Memory B cell (primary cell): ENCODE measurements around the gene COL6A5.

Source experiments
- ATAC-seq: fragments of 150-1000 bp; cut with Tn5 transposase; 2 replicates; pipeline ENCODE4 v1.10.0; 2021; ENCODE audit warnings: low read depth, mild to moderate bottlenecking, moderate library complexity
- DNase-seq, 2 donors: peaks; one replicate each; pipeline ENCODE4 v3.0.0; 2022; ENCODE audit warnings: low spot score in 2 of 2
- H3K27ac Mint-ChIP-seq: one replicate; pipeline ENCODE4 v1.8.0; 2022; ENCODE audit warnings: mild to moderate bottlenecking, moderate library complexity, mixed read lengths
- H3K27me3 Mint-ChIP-seq: one replicate; pipeline ENCODE4 v1.8.0; 2022; ENCODE audit warnings: mixed read lengths
- H3K36me3 Mint-ChIP-seq: one replicate; pipeline ENCODE4 v1.8.0; 2022; ENCODE audit warnings: mild to moderate bottlenecking, mixed read lengths
- H3K4me1 Mint-ChIP-seq: one replicate; pipeline ENCODE4 v1.8.0; 2022; ENCODE audit warnings: mixed read lengths
- H3K4me3 Mint-ChIP-seq: one replicate; pipeline ENCODE4 v1.8.0; 2022; ENCODE audit warnings: mild to moderate bottlenecking, moderate library complexity, mixed read lengths
- H3K9me3 Mint-ChIP-seq: one replicate; pipeline ENCODE4 v1.8.0; 2022; ENCODE audit warnings: mixed read lengths

Gene COL6A5

DNA sequence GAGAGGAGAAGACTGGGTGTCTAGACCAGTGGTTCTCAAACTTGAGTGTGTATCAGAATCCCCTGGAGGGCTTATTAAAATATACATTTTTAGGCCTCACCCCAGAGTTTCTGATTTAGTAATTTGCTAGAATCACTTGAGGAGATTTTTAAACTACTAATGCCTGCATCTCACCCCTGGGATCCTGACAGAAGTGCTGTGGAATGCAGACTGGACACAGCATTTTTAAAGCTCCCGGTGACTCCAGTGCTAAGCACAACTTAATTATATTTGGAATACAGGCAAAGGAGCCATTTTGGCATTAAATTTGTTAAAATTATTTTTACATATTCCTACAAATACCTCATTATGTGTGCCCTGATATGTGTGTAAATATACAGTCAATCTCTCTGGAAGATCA, 144.8 kb downstream of the COL6A5 start:
- Mint-ChIP-seq H3K27me3 (no peaks in the 10 kb centered on the region), H3K4me3 (no peak overlapping the region), H3K36me3 (no peaks in the 10 kb centered on the region), H3K27ac (no peak overlapping the region), H3K9me3 (peaks cover 1% of the 10 kb centered on the region), H3K4me1 (no peaks in the 10 kb centered on the region)
- DNase-seq (no peak), ATAC-seq (no peak)

DNA sequence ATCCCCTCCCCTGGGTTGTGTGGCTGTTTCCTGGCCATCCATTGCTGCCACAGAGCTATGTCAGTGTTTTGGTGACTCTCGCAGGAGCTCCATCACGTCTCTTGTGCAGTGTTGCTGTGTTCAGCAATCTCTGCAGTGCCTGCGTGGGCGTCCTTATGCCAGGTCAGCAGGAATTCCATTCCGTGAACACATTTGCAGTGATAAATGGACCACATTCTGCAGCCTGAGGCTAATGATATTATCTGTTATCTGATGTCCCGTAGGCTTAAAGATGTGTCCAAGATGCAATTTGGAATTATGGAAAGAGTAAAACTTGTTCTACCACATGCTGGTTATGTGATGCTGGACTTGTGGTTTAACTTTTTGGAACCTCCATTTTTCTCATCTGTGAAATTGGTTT, 146.0 kb downstream of the COL6A5 start:
- H3K36me3 Mint-ChIP-seq = no peaks in the 10 kb centered on the region
- peaks cover 1% of the 10 kb centered on the region for H3K9me3 Mint-ChIP-seq
- H3K4me1 Mint-ChIP-seq = no peaks in the 10 kb centered on the region
- H3K27me3 Mint-ChIP-seq = no peaks in the 10 kb centered on the region
- ATAC-seq (no peak), DNase-seq (no peak)
- H3K4me3 Mint-ChIP-seq = no peak overlapping the region
- no peak overlapping the region for H3K27ac Mint-ChIP-seq

DNA sequence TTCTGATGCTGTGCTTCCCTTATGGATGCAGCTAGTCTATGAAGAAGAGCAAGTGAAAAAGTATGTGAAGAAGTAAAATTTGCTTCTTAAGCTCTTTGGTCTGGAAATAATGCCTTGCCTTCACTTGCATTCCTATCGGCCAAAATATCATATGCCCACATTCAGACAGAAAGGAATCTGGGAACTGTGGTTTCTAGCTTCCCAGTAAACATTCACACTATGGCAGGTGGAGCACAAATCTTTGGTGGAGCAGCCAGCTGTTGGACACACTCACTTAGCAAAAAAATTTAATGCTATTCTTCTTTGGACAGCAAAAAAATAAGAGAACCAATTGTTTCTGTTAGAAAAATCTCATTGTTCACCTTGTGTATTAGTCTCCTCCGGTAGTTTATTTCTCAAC, 159.2 kb downstream of the COL6A5 start:
- H3K36me3 Mint-ChIP-seq = no peaks in the 10 kb centered on the region
- H3K9me3 Mint-ChIP-seq = no peaks in the 10 kb centered on the region

DNA sequence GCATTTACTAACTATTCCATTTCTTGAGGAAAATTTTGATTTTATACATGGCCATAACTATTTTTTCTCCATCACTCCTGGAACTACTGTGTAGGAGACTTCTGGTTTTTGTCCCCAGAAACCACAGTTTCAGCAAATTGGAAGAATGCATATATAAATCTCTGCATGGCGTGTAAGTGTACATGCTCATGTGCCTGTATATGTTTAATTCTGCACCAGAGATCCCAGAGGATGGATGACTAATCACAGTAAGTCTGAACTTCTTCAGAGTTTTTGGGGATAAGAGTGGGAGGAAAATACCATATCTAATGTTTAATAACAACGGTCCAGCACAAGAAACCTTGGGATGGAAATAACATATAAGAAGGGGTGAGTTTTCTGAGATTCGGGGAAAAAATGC, 160.6 kb downstream of the COL6A5 start:
- DNase-seq (no peak), ATAC-seq (no peak)
- Mint-ChIP-seq H3K4me3 (no peak overlapping the region), H3K27me3 (peaks cover 2% of the 10 kb centered on the region), H3K9me3 (no peaks in the 10 kb centered on the region), H3K27ac (no peak overlapping the region), H3K4me1 (no peaks in the 10 kb centered on the region), H3K36me3 (no peaks in the 10 kb centered on the region)

More for the DNA sequence above, 159.2 kb downstream of the COL6A5 start:
- peaks cover 2% of the 10 kb centered on the region for H3K27me3 Mint-ChIP-seq
- DNase-seq (no peak), ATAC-seq (no peak)
- H3K27ac Mint-ChIP-seq = no peak overlapping the region
- no peak overlapping the region for H3K4me3 Mint-ChIP-seq
- H3K4me1 Mint-ChIP-seq = no peaks in the 10 kb centered on the region

DNA sequence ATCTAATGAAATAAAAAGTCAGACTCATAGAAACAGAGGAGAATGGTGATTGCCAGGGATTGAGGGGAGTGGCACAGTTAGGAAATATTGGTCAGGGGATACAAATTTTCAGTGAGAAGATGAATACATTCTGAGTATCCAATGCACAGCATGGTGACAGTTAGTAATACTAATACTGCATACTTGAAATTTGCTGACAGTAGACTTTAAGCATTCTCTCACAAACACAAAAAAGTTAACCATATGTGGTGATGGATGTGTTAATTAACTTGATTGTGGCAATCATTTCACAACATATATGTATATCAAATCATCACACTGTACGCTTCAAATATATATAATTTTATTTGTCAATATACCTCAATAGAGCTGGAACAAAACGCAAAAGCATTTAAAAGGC, 162.3 kb downstream of the COL6A5 start:
- ATAC-seq = no peak
- no peak overlapping the region for H3K4me3 Mint-ChIP-seq

DNA sequence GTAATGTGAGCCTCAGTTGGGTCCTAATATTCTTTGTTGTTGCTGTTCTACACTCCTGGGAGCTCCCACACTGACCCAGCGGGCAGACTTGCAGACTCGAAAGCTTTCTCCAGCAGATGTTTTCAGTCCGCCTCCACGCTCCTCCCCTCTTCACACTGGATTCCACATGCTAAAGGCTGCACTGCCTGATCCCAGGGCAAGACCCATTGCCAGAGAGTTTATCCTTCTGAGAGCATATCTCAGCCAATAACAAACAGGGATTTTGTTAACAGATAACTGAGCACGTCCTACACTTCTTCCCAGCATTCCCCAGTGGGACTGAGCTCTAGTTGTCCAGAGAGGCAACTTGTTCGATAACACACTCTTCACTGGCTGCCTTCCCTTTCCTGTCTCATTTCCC, 163.5 kb downstream of the COL6A5 start:
- DNase-seq (no peak), ATAC-seq (no peak)
- no peaks in the 10 kb centered on the region for H3K36me3 Mint-ChIP-seq
- no peak overlapping the region for H3K27ac Mint-ChIP-seq
- no peak overlapping the region for H3K4me3 Mint-ChIP-seq
- peaks cover 4% of the 10 kb centered on the region for H3K27me3 Mint-ChIP-seq
- peaks cover 3% of the 10 kb centered on the region for H3K9me3 Mint-ChIP-seq
- H3K4me1 Mint-ChIP-seq = no peaks in the 10 kb centered on the region

More for the DNA sequence above, 162.3 kb downstream of the COL6A5 start:
- no peak for DNase-seq
- H3K27ac Mint-ChIP-seq = no peak overlapping the region
- peaks cover 4% of the 10 kb centered on the region for H3K27me3 Mint-ChIP-seq
- H3K9me3 Mint-ChIP-seq = peaks cover 3% of the 10 kb centered on the region
- H3K36me3 Mint-ChIP-seq = no peaks in the 10 kb centered on the region
- no peaks in the 10 kb centered on the region for H3K4me1 Mint-ChIP-seq

DNA sequence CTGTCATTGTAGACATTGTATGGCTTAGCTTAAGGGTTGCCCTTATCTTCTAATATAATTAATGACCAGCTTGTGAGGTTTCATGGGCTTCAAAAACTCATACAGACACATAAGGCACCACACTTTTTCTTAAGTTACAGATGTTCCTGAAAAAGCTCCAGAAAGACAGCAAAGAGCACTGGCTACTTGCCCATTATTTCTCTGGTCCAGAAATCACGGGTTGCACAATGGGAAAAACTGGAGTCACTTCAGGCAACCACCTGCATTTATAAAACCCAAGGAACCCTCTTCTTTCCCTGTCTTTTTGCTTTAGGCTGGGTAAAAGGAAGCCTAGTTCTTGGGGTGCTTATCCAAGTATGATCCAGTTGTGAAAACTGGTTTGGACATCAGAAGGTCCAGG, 169.2 kb downstream of the COL6A5 start:
- Mint-ChIP-seq H3K27ac (no peak overlapping the region), H3K4me1 (no peaks in the 10 kb centered on the region), H3K36me3 (no peaks in the 10 kb centered on the region), H3K4me3 (no peak overlapping the region), H3K9me3 (peaks cover 3% of the 10 kb centered on the region), H3K27me3 (peaks cover 26% of the 10 kb centered on the region)
- DNase-seq = no peak
- ATAC-seq = no peak

DNA sequence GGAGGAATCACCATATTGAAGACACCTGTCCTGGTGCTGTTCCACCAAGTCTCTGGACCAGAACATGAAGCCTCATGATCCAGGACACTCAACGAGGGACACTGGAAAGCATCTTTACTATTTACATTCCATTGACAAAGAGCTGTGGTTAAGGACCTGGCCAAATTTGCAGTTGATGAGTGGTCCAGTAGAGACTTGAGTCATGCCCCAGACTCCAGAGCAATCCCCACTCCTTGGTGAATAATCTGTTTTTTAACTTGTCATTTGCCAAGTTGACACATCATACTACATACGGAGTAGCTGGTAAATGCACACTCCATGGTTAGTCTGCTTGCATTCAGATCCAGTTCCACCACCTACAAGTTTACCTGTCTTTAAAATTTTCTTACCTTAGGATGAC, 170.3 kb downstream of the COL6A5 start:
- Mint-ChIP-seq H3K9me3 (peaks cover 3% of the 10 kb centered on the region), H3K36me3 (no peaks in the 10 kb centered on the region), H3K27me3 (peaks cover 26% of the 10 kb centered on the region), H3K27ac (no peak overlapping the region), H3K4me3 (no peak overlapping the region), H3K4me1 (no peaks in the 10 kb centered on the region)
- ATAC-seq = no peak
- no peak for DNase-seq

DNA sequence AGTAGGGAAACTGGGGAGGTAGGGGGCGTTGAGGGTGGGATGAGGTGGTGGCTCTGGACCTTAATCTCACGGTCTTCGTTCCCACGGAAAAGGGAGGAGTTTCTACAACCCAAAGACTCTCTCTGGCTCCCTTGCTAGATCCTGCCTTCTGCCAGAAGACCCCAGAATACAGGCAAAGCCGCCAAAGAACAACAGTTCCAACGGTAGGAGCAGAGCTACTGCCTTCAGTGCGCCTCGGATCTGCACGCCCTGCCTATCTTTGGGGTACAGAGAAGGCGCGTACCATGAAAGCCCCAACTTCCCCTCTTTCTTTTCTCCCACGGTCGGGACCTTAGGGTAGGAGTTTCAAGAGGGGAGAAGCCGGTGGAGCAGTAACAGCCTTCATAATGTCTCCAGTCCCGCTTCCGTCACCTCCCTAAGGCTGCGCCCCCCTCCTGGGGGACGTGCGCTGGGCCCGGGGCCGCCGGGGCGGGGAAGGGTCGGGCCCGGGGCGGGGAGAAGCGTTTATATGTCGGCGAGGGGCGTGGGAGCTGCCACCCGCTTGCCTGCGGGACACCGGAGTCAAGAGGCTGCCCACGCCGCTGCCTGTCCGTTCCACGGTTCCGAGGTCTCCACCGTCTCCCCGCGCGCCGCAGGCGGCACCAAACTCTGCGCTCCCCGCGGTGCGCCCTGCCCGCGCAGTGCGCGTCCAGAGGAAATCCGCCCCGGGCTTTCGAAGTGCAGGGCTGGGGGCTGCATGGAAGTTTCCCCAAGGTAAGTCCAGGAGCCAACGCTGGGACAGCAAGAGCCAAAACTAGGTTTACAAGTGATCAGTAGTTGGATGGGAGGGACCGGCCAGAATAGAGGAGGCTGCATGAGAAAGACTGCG, 171.4 kb downstream of the COL6A5 start, which contains the start of gene COL6A6:
COL6A6 (plus strand) TSS at position 533 of the 868 bp plus-strand sequence. CDS start 43,188 bp downstream, outside the sequence.
- peaks cover 26% of the 10 kb centered on the region for H3K27me3 Mint-ChIP-seq
- peaks cover 3% of the 10 kb centered on the region for H3K9me3 Mint-ChIP-seq
- no peaks in the 10 kb centered on the region for H3K36me3 Mint-ChIP-seq
- no peak within 1 kb of the TSS for H3K4me3 Mint-ChIP-seq
- H3K4me1 Mint-ChIP-seq = no peaks in the 10 kb centered on the region
- DNase-seq (no peak), ATAC-seq (no peak)
- H3K27ac Mint-ChIP-seq = no peak within 1 kb of the TSS

DNA sequence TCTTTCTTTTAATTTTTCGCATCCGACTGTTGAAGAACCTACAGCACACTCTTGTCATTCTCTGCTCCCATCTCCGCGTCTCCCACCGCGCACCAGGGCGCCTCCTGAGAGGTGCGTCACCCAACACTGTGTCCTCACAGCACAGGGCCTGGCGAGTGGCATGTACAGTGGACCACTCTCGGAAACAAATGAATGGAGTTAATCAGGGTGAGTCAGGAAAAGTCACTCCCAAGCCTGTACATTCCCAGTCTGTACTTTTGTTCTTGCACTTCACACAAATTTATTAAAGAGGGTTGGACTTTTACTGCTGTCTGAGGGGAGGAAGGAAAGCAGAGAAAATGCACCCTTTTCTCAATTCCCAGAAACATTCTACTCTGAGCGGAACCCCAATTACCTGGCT, 172.1 kb downstream of the COL6A5 start:
- Mint-ChIP-seq H3K27me3 (peaks cover 22% of the 10 kb centered on the region), H3K27ac (no peak overlapping the region), H3K36me3 (no peaks in the 10 kb centered on the region), H3K4me1 (no peaks in the 10 kb centered on the region), H3K4me3 (no peak overlapping the region), H3K9me3 (no peaks in the 10 kb centered on the region)
- ATAC-seq = no peak
- DNase-seq = no peak

DNA sequence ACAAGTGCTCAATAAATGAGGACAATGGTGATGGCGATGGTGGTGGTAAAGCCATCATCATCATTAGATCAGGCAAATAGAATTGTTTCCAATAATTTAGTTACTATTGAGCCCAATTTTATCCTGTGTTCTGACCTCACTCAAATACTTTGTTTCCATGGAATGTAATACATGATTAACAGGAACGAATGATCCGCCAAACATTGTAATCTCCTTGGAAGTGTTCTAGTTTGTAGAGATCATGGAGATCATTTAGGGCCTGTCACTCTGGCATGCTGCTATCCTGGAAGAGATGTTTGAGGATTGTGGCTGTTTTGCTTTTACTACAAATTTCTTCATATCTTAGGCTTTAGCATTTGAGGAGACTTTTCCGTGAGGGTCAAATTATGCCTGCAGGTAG, 174.3 kb downstream of the COL6A5 start:
- Mint-ChIP-seq H3K4me1 (no peaks in the 10 kb centered on the region), H3K36me3 (no peaks in the 10 kb centered on the region), H3K27me3 (peaks cover 22% of the 10 kb centered on the region), H3K9me3 (no peaks in the 10 kb centered on the region), H3K27ac (no peak overlapping the region), H3K4me3 (no peak overlapping the region)
- ATAC-seq (no peak), DNase-seq (no peak)

DNA sequence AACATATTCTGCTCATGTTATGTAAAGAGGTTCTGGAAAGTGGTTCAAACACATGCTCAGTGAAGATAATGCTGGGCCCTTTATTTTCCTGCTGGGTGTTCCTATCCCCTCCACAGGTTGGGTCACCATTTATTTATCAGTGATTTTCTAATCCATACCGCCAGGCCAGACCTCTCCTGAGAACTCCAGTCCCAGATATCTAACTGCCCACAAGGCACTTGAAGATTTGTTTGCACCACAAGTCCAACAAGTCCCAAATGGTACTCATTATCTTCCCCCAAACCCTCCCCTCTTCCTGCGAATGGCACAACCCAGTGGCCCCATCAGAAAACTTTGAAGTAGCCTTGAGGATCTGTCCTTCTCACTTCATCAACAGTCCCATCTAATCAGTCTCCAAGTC, 176.9 kb downstream of the COL6A5 start:
- Mint-ChIP-seq H3K9me3 (no peaks in the 10 kb centered on the region), H3K4me3 (no peak overlapping the region), H3K27me3 (peaks cover 13% of the 10 kb centered on the region), H3K36me3 (no peaks in the 10 kb centered on the region), H3K27ac (no peak overlapping the region), H3K4me1 (no peaks in the 10 kb centered on the region)
- ATAC-seq = no peak
- DNase-seq = no peak

DNA sequence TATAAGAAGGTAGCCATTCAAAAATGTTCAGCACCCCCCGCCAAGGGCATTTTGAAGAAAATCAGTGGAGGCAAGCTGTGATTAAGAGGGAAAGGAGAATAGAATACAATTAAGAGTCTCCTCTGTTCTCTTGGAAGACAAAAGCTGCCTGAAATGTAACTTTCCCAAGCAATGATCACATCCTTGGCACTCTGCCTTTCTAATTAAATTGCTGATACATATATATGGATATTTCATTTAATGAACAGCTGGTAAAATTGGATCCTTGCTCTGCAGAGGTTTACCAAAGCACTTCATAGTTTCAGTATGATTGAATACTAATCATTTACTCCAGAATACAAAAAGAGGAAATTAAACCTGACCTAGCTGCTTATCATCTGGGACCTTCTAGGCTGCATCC, 182.0 kb downstream of the COL6A5 start:
- H3K4me3 Mint-ChIP-seq = no peak overlapping the region
- ATAC-seq (no peak), DNase-seq (no peak)
- peaks cover 7% of the 10 kb centered on the region for H3K27me3 Mint-ChIP-seq
- H3K4me1 Mint-ChIP-seq = peaks cover 6% of the 10 kb centered on the region
- H3K9me3 Mint-ChIP-seq = peaks cover 1% of the 10 kb centered on the region
- no peaks in the 10 kb centered on the region for H3K36me3 Mint-ChIP-seq
- H3K27ac Mint-ChIP-seq = no peak overlapping the region

DNA sequence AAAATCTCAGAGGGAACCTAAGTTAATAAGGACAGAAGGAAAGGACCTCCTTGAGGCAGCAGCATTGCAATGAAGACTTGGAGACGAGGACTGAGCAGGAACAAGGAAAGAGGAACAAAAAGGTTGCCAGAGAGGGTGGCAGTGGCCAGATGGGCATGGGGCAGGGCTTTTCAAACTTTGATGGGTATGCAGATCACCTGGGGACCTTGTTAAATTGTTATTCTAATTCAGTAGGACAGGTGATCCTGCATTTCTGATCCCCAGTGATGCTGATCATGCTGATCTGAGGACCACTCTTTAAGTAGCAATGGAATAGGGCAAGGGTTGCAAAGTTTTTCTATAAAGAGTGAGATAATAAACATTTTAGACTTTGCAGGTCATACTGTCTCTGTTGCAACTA, 182.6 kb downstream of the COL6A5 start:
- Mint-ChIP-seq H3K36me3 (no peaks in the 10 kb centered on the region), H3K27ac (no peak overlapping the region), H3K4me1 (peaks cover 6% of the 10 kb centered on the region), H3K27me3 (peaks cover 3% of the 10 kb centered on the region), H3K4me3 (no peak overlapping the region), H3K9me3 (peaks cover 1% of the 10 kb centered on the region)
- no peak for DNase-seq
- no peak for ATAC-seq
